ENCODE results near the gene TMEM88.
A peak's percentile ranks its signal among the peaks of the same experiment; 100 is the strongest.

The TMEM88 gene

DNA sequence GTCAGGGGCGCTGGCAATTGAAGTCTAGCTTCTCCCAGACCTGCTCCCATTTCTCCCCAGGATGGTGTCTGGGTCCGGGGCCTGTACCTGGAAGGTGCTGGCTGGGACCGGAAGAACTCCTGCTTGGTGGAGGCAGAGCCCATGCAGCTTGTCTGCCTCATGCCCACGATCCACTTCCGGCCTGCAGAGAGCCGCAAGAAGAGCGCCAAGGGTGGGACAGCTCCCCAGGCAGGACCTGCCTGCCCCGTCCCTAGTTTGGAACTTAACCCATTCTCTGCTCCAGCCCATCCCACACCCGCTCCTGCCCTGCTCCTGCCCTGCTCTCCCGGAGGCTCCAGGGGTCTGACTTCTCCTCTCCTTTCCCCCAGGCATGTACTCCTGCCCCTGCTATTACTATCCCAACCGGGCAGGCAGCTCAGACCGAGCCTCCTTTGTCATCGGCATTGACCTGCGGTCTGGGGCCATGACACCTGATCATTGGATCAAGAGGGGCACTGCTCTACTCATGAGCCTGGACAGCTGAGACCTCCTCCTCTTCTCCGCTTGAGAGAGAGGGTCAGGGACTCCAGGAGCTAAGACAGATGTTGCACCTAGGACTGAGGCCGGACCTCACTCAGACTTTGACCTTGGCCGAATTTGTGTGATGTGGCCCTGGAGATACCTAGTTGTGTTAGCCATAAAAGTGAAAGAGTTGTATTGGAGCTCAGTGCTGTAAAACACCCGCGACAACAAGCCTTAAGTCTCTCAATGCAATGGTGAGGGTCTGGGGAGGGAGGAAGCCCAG is 21.7 kb upstream of the TMEM88 start:
- Histone ChIP-seq H3K4me3 (peak overlapping the region; percentile 83), H3K27ac (peak overlapping the region in 1 of 2 donors; percentile 99)
- peak; percentile 77 for DNase-seq (ENCODE audit: low spot score)
- no peak for TF ChIP-seq CTCF (IDR thresholded peaks at IDR 0.05)

GRCh38 chr17:7833795-7834541 is 20.9 kb upstream of the TMEM88 start, which contains the start of gene KDM6B:
Gene KDM6B, plus strand, starts transcription at chr17:7834217. Its CDS starts 11,338 bp downstream, at chr17:7845555.
- no peak for TF ChIP-seq CTCF (IDR thresholded peaks at IDR 0.05)

GRCh38 chr17:7834542-7834956 is 20.3 kb upstream of the TMEM88 start:
- peak; percentile 91 for DNase-seq (ENCODE audit: low spot score)
- peak overlapping the region; percentile 83 for H3K4me3 ChIP-seq
- TF ChIP-seq CTCF (IDR thresholded peaks at IDR 0.05), result no peak
- H3K27ac ChIP-seq, result peak overlapping the region; percentile 98 to 99

More at GRCh38 chr17:7833795-7834541, 20.9 kb upstream of the TMEM88 start, which contains the start of gene KDM6B:
- peak; percentile 96 for DNase-seq (ENCODE audit: low spot score)
- peak within 1 kb of the TSS; percentile 83 for H3K4me3 ChIP-seq
- H3K27ac ChIP-seq, result peak within 1 kb of the TSS; percentile 98 to 99

DNA sequence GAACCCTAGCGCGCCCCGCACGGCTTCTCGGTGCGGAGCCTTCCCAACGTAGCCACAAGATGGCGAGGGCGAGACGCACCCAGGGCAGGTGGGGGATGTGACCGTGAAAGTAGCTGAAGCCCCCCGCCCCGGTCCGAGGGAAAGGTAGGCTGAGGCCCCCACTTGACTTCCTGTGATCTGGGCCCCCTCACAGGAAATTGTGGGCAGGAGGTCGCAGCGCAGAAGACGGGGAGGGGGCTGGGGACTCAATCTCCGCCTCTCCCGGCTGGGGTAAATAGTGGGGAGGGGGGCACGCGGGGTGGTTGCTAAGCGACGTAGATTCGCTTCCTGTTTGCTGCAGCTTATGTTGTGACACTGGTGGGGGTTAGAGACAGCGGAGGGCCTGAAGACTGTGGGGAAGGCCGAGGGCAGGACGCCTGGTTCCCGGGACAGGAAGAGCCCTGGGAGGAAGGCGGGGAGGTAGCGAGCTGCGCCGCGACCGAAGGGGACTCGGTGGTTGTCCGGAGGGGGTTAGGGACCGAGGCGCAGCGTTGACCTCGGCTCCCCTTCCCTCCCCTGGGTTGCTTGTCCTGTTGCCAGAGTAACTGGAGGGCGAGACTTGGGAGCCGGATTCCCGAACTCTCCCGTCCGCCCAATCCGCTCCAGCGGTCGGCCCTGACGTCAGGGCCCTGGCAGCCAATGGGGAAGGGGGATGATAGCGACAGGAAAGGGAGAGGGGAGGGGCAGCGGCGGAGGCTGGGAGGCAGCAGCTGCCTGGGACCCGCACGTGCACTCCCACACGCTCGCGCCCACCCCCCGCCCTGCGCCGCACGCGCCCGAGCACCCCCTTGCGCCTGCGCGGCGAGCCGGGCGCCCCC is 19.7 kb upstream of the TMEM88 start:
- H3K27ac ChIP-seq, result peak overlapping the region; percentile 98 to 99
- DNase-seq (ENCODE audit: low spot score), result peak; percentile 98
- H3K4me3 ChIP-seq, result peak overlapping the region; percentile 83
- TF ChIP-seq CTCF (IDR thresholded peaks at IDR 0.05), result peak; percentile 77

- Histone ChIP-seq H3K4me3 (peak overlapping the region; percentile 83), H3K27ac (peak overlapping the region; percentile 98 to 99)
- DNase-seq (ENCODE audit: low spot score), result peak; percentile 87
- TF ChIP-seq CTCF (IDR thresholded peaks at IDR 0.05), result no peak
These were observed 18.9 kb upstream of the TMEM88 start for GRCh38 chr17:7835814-7836595.

Data from coronary artery (tissue), 2 donors.